AG04449 (cell line): ENCODE results near the gene HINT2.

ENCODE experiments used
- CTCF ChIA-PET: fragments of 350-600 bp; formaldehyde crosslinking; extraction: SDS; loops from one replicate; lab custom pipeline; 2021; ENCODE audit warnings: antibody characterized with exemption; lab: Yijun Ruan, JAX
- POLR2A ChIA-PET: fragments of 400-600, 350-600 bp; formaldehyde crosslinking; extraction: SDS; loops from one replicate; lab custom pipeline; 2020; ENCODE audit warnings: antibody characterized with exemption, inconsistent platforms; lab: Yijun Ruan, JAX
- DNase-seq: peaks from one replicate; pipeline ENCODE4 v3.0.0-alpha.2; 2010; ENCODE audit warnings: low read depth, low spot score
- H3K4me3 ChIP-seq: 2 replicates; pipeline ENCODE4 v1.5.1; 2011; ENCODE audit warnings: low read depth, mild to moderate bottlenecking, control low read depth, low read length
- CTCF ChIP-seq: IDR thresholded peaks from one replicate; pipeline ENCODE4 v1.5.1; 2011; ENCODE audit warnings: mild to moderate bottlenecking, moderate library complexity, low read length, control low read depth, inconsistent platforms; ENCODE audit not compliant: insufficient read depth; ENCODE audit errors: missing control alignments

HINT2 gene

DNA sequence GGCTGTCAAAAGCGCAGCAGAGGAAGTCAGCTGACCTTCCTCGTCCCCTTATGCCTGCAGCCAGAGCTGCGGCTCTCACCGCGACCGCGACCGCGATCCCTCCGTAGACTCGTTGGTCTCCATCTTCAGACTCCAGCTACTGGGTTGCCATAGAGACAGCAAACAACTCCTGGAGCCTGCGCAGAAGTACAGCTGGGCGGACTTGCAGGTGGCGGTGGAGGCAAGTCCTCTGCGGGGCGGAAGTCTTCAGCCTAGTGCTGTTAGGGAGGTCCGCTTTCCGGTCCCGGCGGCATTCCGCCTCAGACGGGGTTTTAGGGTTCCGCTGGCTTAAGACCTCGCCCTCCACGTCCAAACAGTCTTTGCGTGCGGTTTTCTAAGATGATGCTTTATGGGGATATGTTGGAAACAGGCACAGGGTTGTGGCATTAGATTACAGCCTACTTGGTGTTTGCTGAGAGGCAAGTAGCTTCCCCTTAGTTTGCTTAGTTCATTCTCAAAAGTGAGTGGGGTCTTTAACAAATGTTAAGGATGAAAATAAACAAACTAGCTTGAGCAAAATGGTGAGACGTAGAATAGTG lies 2.7 kb downstream of the HINT2 start, which contains the start of gene SPAG8:
TSS of gene SPAG8 (minus strand) at position 238 of the 578 bp plus-strand sequence. CDS start at position 123, 115 bp downstream.
- TF ChIP-seq CTCF = no peak
- POLR2A ChIA-PET = interaction anchor here (0.7 to 1.4 kb wide), 4 partner anchors 22 to 123 kb away, joined by 3 to 4 read pairs (median 3); no protein-coding TSS in a partner anchor
- peak within 1 kb of the TSS; percentile 64 for H3K4me3 ChIP-seq
- no peak for DNase-seq
- CTCF ChIA-PET = interaction anchor here (0.8 to 17.0 kb wide), 12 partner anchors 9 to 151 kb away, joined by 3 to 201 read pairs (median 8); partner anchors contain the start of genes FAM221B, NPR2 and TMEM8B

DNA sequence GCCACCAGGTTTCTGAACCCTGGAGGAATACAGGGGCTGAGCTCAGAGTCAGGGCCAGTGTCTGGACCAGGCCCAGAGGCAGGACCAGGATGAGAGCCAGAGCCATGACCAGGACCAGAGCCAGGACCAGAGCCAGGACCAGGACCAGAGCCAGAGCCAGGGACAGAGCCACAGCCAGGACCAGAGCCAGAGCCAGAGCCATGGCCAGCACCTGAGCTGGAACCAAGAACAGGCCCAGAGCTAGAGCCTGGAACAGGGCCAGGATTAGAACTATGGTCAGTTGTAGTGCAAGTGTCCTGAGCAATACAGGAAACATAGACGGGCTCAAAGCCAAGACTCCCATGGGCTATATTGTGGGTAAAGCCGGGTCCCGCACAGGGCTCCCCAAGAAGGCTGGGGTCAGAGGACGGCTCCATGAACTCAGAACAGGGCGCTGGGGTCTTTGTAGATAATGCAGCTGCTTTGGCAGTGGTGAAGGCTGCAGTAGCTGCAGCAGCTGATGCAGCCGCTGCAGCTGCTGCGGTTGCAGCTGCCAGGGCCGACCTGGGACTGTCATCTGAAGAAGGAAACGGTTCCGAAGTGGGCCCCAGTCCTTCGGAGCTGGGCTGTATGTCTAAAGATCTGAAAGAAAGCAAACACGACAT lies 3.3 kb downstream of the HINT2 start:
- DNase-seq = no peak
- CTCF ChIA-PET = interaction anchor here (1.5 to 17.0 kb wide), 8 partner anchors 12 to 150 kb away, joined by 4 to 201 read pairs (median 14); partner anchors contain the start of genes FAM221B, NPR2 and TMEM8B
- no peak for TF ChIP-seq CTCF
- peak overlapping the region; percentile 64 for H3K4me3 ChIP-seq
- POLR2A ChIA-PET = interaction anchor here (0.7 to 1.1 kb wide), 3 partner anchors 21 to 123 kb away, joined by 3 to 4 read pairs (median 3); no protein-coding TSS in a partner anchor

DNA sequence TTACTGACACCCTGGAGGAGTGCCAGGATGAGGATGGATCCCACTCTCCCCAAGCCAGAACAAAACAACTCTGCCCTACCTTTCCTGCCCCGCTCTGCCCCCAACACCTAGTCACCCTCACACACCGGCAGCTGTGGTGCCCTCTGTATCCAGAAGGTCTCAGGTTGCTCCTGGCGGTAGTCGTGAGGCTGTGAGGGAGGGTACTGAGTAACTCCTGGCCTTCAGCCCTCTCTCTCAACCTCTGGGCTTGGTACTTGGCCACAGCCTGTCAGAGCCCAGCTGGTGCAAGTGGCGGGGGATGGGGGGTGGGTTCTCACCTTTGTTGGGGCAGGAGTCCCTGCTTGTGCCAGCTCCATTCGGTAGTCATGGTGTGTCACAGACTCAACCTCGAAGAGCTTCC lies 4.7 kb downstream of the HINT2 start:
- ChIA-PET POLR2A (no interaction called here), CTCF (interaction anchor here (3.2 to 17.0 kb wide), 2 partner anchors 20 to 93 kb away, joined by 10 to 201 read pairs; partner anchors contain the start of gene NPR2)
- no peak for TF ChIP-seq CTCF
- no peak for DNase-seq
- no peak overlapping the region for H3K4me3 ChIP-seq

DNA sequence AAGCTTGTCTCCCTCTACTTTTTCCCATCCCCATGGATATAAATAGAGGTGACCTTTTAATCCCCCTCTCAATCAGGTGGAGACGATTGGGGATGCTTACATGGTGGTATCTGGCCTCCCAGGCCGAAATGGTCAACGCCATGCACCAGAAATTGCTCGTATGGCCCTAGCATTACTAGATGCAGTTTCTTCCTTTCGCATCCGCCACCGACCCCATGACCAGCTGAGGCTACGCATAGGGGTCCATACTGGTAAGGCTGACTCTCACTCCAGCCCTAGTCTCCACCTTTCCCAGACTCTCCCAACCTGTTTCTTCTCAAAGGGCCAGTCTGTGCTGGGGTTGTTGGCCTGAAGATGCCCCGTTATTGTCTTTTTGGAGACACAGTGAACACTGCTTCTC lies 6.4 kb downstream of the HINT2 start:
- no peak for TF ChIP-seq CTCF
- H3K4me3 ChIP-seq = no peak overlapping the region
- CTCF ChIA-PET = interaction anchor here (17.0 kb wide), 1 partner anchor 19 kb away, joined by 201 read pairs; the partner anchor contains the start of gene NPR2
- no peak for DNase-seq
- POLR2A ChIA-PET = no interaction called here

- TF ChIP-seq CTCF = no peak
- no peak overlapping the region for H3K4me3 ChIP-seq
- ChIA-PET POLR2A (no interaction called here), CTCF (interaction anchor here (1.1 to 17.0 kb wide), 4 partner anchors 11 to 105 kb away, joined by 3 to 201 read pairs (median 5); partner anchors contain the start of gene NPR2)
- DNase-seq = no peak
Observed at GRCh38 chr9:35806101-35806500, 8.7 kb downstream of the HINT2 start.
